GM23338 (cell line): ENCODE results near the gene CLDN24. TPM values are rescaled to one million over a fixed set of nuclear protein-coding genes. Genes with fewer than 3 reads are reported as not detected.

Experiments
- ATAC-seq: fragments of 200-7000 bp; cut with Tn5 transposase; 3 replicates; pipeline ENCODE4 v1.9.1; 2020
- DNase-seq: peaks from one replicate; pipeline ENCODE4 v3.0.0-alpha.2; 2015; ENCODE audit warnings: low spot score
- H2AFZ ChIP-seq: fragments of 200-600 bp; sonication (generic); 2 replicates; pipeline ENCODE4 v1.8.0; 2016; ENCODE audit warnings: antibody characterized with exemption, mild to moderate bottlenecking, moderate library complexity
- H3F3A ChIP-seq: fragments of 200-600 bp; sonication (generic); replicated peaks from 2 replicates; pipeline ENCODE4 v1.8.0; 2017; ENCODE audit warnings: antibody characterized with exemption, mixed run types, low read depth
- H3K27ac ChIP-seq: fragments of 200-600 bp; sonication (generic); 2 replicates; pipeline ENCODE4 v1.6.1; 2016; ENCODE audit warnings: low read depth
- H3K27me3 ChIP-seq: fragments of 200-600 bp; sonication (generic); 2 replicates; pipeline ENCODE4 v1.8.0; 2016; ENCODE audit warnings: mild to moderate bottlenecking, mixed run types, moderate library complexity; ENCODE audit not compliant: insufficient read depth
- H3K36me3 ChIP-seq: fragments of 200-600 bp; sonication (generic); 2 replicates; pipeline ENCODE4 v1.8.0; 2016; ENCODE audit warnings: mild to moderate bottlenecking; ENCODE audit not compliant: insufficient read depth
- H3K4me1 ChIP-seq: fragments of 200-600 bp; sonication (generic); 2 replicates; pipeline ENCODE4 v1.8.0; 2016; ENCODE audit warnings: mild to moderate bottlenecking, moderate library complexity; ENCODE audit not compliant: insufficient read depth
- H3K4me2 ChIP-seq: fragments of 200-600 bp; sonication (generic); 2 replicates; pipeline ENCODE4 v1.7.1; 2017; ENCODE audit warnings: mixed run types
- H3K4me3 ChIP-seq: fragments of 200-600 bp; sonication (generic); 2 replicates; pipeline ENCODE4 v1.6.1; 2016; ENCODE audit warnings: mixed run types
- H3K79me2 ChIP-seq: fragments of 200-600 bp; sonication (generic); replicated peaks from 2 replicates; pipeline ENCODE4 v1.8.0; 2017; ENCODE audit warnings: mild to moderate bottlenecking; ENCODE audit not compliant: insufficient read depth
- H3K9me2 ChIP-seq: fragments of 200-600 bp; sonication (generic); 2 replicates; pipeline ENCODE4 v1.8.0; 2017; ENCODE audit not compliant: insufficient read depth
- H4K20me1 ChIP-seq: fragments of 200-600 bp; sonication (generic); replicated peaks from 2 replicates; pipeline ENCODE4 v1.8.0; 2017; ENCODE audit warnings: mild to moderate bottlenecking; ENCODE audit not compliant: insufficient read depth
- H3K27ac Mint-ChIP-seq: 2 replicates; pipeline ENCODE4 v1.8.0; 2020; ENCODE audit warnings: inconsistent platforms, mild to moderate bottlenecking, moderate library complexity, mixed read lengths
- H3K27me3 Mint-ChIP-seq: 3 replicates; pipeline ENCODE4 v1.8.0; 2022; ENCODE audit warnings: low read depth, mild to moderate bottlenecking, moderate library complexity, mixed read lengths, inconsistent platforms; ENCODE audit not compliant: insufficient read depth, poor library complexity
- H3K36me3 Mint-ChIP-seq: 3 replicates; pipeline ENCODE4 v1.8.0; 2021; ENCODE audit warnings: low read depth, mild to moderate bottlenecking, inconsistent platforms, moderate library complexity, mixed read lengths
- H3K4me1 Mint-ChIP-seq: 3 replicates; pipeline ENCODE4 v1.8.0; 2020; ENCODE audit warnings: mild to moderate bottlenecking, inconsistent platforms, mixed read lengths
- H3K4me3 Mint-ChIP-seq: 3 replicates; pipeline ENCODE4 v1.8.0; 2021; ENCODE audit warnings: moderate library complexity, mild to moderate bottlenecking, inconsistent platforms, mixed read lengths
- H3K9me3 Mint-ChIP-seq: 3 replicates; pipeline ENCODE4 v1.8.0; 2020; ENCODE audit warnings: moderate library complexity, mild to moderate bottlenecking, inconsistent platforms, mixed read lengths
- CTCF ChIP-seq, 2 experiments: fragments of 200-600 bp in 1 of 2; sonication (generic) in 1 of 2; conservative IDR thresholded peaks; 2 replicates each; pipeline versions ENCODE4 v1.5.1 to v1.6.1; 2016 to 2017; ENCODE audit warnings: antibody characterized with exemption in 2 of 2, low read depth in 2 of 2, mild to moderate bottlenecking in 2 of 2, moderate library complexity in 1 of 2
- EZH2 ChIP-seq: fragments of 200-600 bp; sonication (generic); IDR thresholded peaks from one replicate; pipeline ENCODE4 v1.8.0; 2017; ENCODE audit warnings: antibody characterized with exemption, mild to moderate bottlenecking, low read depth; ENCODE audit not compliant: unreplicated experiment
- EZH2phosphoT487 ChIP-seq: fragments of 200-600 bp; sonication (generic); IDR thresholded peaks from one replicate; pipeline ENCODE4 v1.8.1; 2018; ENCODE audit warnings: antibody characterized with exemption; ENCODE audit not compliant: unreplicated experiment
- JUNB ChIP-seq: IDR thresholded peaks from one replicate; pipeline ENCODE4 v1.6.1; 2016; ENCODE audit warnings: antibody characterized with exemption; ENCODE audit not compliant: unreplicated experiment
- POLR2AphosphoS5 ChIP-seq: IDR thresholded peaks from 2 replicates; pipeline ENCODE4 v1.6.1; 2016; ENCODE audit warnings: antibody characterized with exemption, low read depth
- REST ChIP-seq: IDR thresholded peaks from one replicate; pipeline ENCODE4 v1.6.1; 2018; ENCODE audit warnings: antibody characterized with exemption; ENCODE audit not compliant: unreplicated experiment
- ZNF331 ChIP-seq: fragments of 250-450 bp; sonication (Bioruptor Pico); IDR thresholded peaks from 2 replicates; pipeline ENCODE4 v1.5.0; 2020; ENCODE audit warnings: low read depth, mild to moderate bottlenecking, moderate library complexity
- ZNF462 ChIP-seq: fragments of 250-450 bp; sonication (Bioruptor Pico); IDR thresholded peaks from 2 replicates; pipeline ENCODE4 v1.5.0; 2020; ENCODE audit warnings: mild to moderate bottlenecking, moderate library complexity
- polyA plus RNA-seq: library from polyadenylated mRNA; unstranded; fragments of >200 nt; fragmentation: Nextera tagmentation; extraction: Ambion mirVana; gene quantifications from 2 replicates; pipeline ENCODE4 v1.2.1, GENCODE V29; 2016
- total RNA-seq: library from RNA; depleted of rRNA; stranded (reverse); fragments of >200 nt; shearing (Covaris generic); gene quantifications from 2 replicates; pipeline ENCODE4 v1.2.3, GENCODE V29; 2014
- TF ChIP-seq, protein P1 (sequence below): IDR thresholded peaks from 2 replicates; pipeline ENCODE4 v1.6.1; 2016; ENCODE audit warnings: antibody characterized with exemption

Gene CLDN24
- total and polyA plus RNA-seq, 2 experiments from 2014 or later, result not detected

DNA sequence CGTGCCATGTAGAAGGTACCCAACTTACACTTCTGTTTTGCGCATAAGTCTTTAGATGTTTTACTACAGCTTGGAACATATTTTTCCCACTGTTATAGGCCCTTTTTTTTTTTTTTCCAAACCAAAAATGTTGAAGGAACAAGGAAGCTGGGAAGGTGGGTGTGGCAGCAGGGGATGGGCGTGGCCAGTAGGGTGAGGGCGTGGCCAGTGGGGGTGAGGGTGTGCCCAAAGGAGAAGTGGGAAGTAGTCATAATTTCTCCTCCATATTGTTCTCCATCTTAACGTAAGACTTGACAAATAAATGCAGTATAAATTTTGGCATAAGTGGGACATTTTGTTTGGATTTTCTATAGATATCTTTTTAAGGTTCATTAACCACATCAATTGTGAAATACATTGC, 32.5 kb downstream of the CLDN24 start:
- H3K36me3 ChIP-seq, result peaks cover 40% of the 10 kb centered on the region
- ATAC-seq (peak; percentile 78), DNase-seq (peak; percentile 49)
- H3K4me3 Mint-ChIP-seq, result no peak overlapping the region
- no peaks in the 10 kb centered on the region for H4K20me1 ChIP-seq
- H3K27me3 Mint-ChIP-seq, result peaks cover 11% of the 10 kb centered on the region
- no peaks in the 10 kb centered on the region for H3K79me2 ChIP-seq
- no peak overlapping the region for H3K4me2 ChIP-seq
- H3K27ac Mint-ChIP-seq, result no peak overlapping the region
- H3K9me2 ChIP-seq, result no peaks in the 10 kb centered on the region
- no peak overlapping the region for H3K27ac ChIP-seq
- TF ChIP-seq EZH2phosphoT487 (no peak), JUNB (no peak), ZNF331 (CRISPR knock-in tag) (no peak), POLR2AphosphoS5 (no peak), ZNF462 (CRISPR knock-in tag) (no peak), CTCF (conservative IDR thresholded peaks at IDR 0.05; ENCODE audit: low read depth in 2 of 2) (no peak), EZH2 (no peak), REST (no peak)
- TF ChIP-seq, protein P1, sequence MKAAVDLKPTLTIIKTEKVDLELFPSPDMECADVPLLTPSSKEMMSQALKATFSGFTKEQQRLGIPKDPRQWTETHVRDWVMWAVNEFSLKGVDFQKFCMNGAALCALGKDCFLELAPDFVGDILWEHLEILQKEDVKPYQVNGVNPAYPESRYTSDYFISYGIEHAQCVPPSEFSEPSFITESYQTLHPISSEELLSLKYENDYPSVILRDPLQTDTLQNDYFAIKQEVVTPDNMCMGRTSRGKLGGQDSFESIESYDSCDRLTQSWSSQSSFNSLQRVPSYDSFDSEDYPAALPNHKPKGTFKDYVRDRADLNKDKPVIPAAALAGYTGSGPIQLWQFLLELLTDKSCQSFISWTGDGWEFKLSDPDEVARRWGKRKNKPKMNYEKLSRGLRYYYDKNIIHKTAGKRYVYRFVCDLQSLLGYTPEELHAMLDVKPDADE, result no peak
- peaks cover 3% of the 10 kb centered on the region; the same call in 2 of the 3 replicates for H3K4me1 Mint-ChIP-seq
- no peak overlapping the region for H3K4me3 ChIP-seq
- H3K9me3 Mint-ChIP-seq, result no peaks in the 10 kb centered on the region
- peaks cover 75% of the 10 kb centered on the region for H3K36me3 Mint-ChIP-seq
- H2AFZ ChIP-seq, result no peak overlapping the region
- H3K27me3 ChIP-seq, result no peaks in the 10 kb centered on the region
- H3F3A ChIP-seq, result no peaks in the 10 kb centered on the region
- no peaks in the 10 kb centered on the region for H3K4me1 ChIP-seq
